ENCODE results near the gene AFF1. TPM values are rescaled to one million over a fixed set of nuclear protein-coding genes. Genes with fewer than 3 reads are reported as not detected.
"Not testable (repeated sequence)": the region's sequence is repeated elsewhere in the genome, so short reads cannot be mapped to it uniquely, and the experiment has no call there.

Gene AFF1
- total RNA-seq, 4 donors from 2014 or later, result 22.9 to 47.1 (median 34.0) TPM

- TF ChIP-seq CTCF (IDR thresholded peaks at IDR 0.05), result no peak
- TF ChIP-seq POLR2A (IDR thresholded peaks at IDR 0.05), result no peak
- H3K27ac ChIP-seq, result peak overlapping the region; percentile 20 to 70 (median 50)
- no peaks in the 10 kb centered on the region for H3K27me3 ChIP-seq
- intact Hi-C loops (cut with DNase I), result no loop called here
- no peaks in the 10 kb centered on the region for H3K36me3 ChIP-seq
- no peaks in the 10 kb centered on the region for H3K9me3 ChIP-seq
- H3K4me3 ChIP-seq, result no peak overlapping the region
- DNase-seq, result no peak
- WGBS, 2 donors, result 18 to 25% methylated on average over 5 of the region's 5 CpGs
- H3K4me1 ChIP-seq, result peaks cover 16 to 79% (median 22%) of the 10 kb centered on the region in 3 donors
These were observed 42.9 kb downstream of the AFF1 start for GRCh38 chr4:86977621-86978184.

GRCh38 chr4:86978709-86979108 is 43.9 kb downstream of the AFF1 start:
- Histone ChIP-seq H3K9me3 (no peaks in the 10 kb centered on the region), H3K4me3 (no peak overlapping the region), H3K27me3 (no peaks in the 10 kb centered on the region), H3K4me1 (peaks cover 11 to 69% (median 14%) of the 10 kb centered on the region in 3 donors), H3K36me3 (no peaks in the 10 kb centered on the region), H3K27ac (peak overlapping the region in 2 of 4 donors; percentile 38 to 70)
- 46 to 50% methylated on average over 2 of the region's 2 CpGs for WGBS, 2 donors
- intact Hi-C loops (cut with DNase I), result no loop called here
- no peak for TF ChIP-seq CTCF (IDR thresholded peaks at IDR 0.05)
- no peak for TF ChIP-seq POLR2A (IDR thresholded peaks at IDR 0.05)
- no peak for DNase-seq

DNA sequence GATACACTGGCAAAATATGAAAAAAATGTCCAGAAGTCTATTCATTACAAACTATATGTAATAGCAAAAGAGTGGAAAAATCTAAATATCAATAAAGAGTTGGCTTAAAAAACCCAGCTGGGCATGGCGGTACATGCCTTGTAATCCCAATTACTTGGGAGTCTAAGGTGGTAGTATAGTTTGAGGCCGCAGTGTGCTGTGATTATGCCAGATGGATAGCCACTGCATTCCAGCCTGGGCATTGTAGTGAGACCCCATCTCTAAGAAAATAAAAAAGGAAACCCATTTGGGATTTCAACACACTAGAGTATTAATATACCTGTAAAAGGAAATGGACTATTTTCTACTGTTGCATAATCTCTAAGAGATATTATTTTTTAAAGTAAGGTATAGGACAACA is 45.4 kb downstream of the AFF1 start:
- intact Hi-C loops (cut with DNase I), result no loop called here
- WGBS, 2 donors, result 77 to 82% methylated on average over 2 of the region's 2 CpGs
- no peak for DNase-seq
- Histone ChIP-seq H3K4me3 (no peak overlapping the region), H3K27me3 (no peaks in the 10 kb centered on the region), H3K4me1 (peaks cover 4 to 54% (median 7%) of the 10 kb centered on the region in 3 donors), H3K27ac (no peak overlapping the region), H3K9me3 (no peaks in the 10 kb centered on the region), H3K36me3 (no peaks in the 10 kb centered on the region)
- TF ChIP-seq POLR2A (IDR thresholded peaks at IDR 0.05) (no peak), CTCF (IDR thresholded peaks at IDR 0.05) (no peak)

DNA sequence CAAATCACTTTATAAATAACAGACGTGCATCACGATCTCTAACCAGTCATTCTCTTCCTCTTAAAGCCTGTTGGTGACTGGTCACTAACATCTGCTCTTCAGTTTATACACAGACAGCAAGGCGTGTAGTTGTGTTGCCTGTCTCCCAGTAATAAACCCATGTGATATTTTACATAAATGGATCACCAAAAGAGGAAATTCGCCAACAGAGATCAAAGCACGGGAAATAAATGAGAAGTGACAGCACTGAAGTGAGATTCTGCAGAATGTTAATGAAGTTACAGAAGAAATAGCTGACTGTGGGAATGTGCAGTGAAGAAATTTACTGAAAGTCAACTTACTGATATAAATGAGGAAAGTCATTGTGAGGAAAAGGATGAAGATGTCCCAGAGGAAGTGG is 47.0 kb downstream of the AFF1 start:
- DNase-seq, result no peak
- H3K27me3 ChIP-seq, result no peaks in the 10 kb centered on the region
- H3K4me1 ChIP-seq, result peaks cover 0 to 38% (median 7%) of the 10 kb centered on the region in 3 donors
- peak overlapping the region in 1 of 4 donors; percentile 29 for H3K27ac ChIP-seq
- intact Hi-C loops (cut with DNase I), result no loop called here
- H3K4me3 ChIP-seq, result no peak overlapping the region
- no peaks in the 10 kb centered on the region for H3K36me3 ChIP-seq
- no peaks in the 10 kb centered on the region for H3K9me3 ChIP-seq
- TF ChIP-seq CTCF (IDR thresholded peaks at IDR 0.05) (no peak), POLR2A (IDR thresholded peaks at IDR 0.05) (no peak)
- WGBS, 2 donors, result 58 to 62% methylated on average over 5 of the region's 5 CpGs

GRCh38 chr4:86985852-86986251 is 51.0 kb downstream of the AFF1 start:
- H3K36me3 ChIP-seq, result peaks cover 0 to 16% (median 0%) of the 10 kb centered on the region in 3 donors
- H3K4me1 ChIP-seq; DNase-seq; H3K4me3 ChIP-seq; H3K27ac ChIP-seq; H3K9me3 ChIP-seq; intact Hi-C loops (cut with DNase I); H3K27me3 ChIP-seq: not testable (repeated sequence)
- 97% methylated on average over 5 of the region's 5 CpGs for WGBS, 2 donors

GRCh38 chr4:86989658-86990057 is 54.8 kb downstream of the AFF1 start:
- H3K4me3 ChIP-seq; H3K27me3 ChIP-seq; DNase-seq; intact Hi-C loops (cut with DNase I); H3K27ac ChIP-seq; H3K9me3 ChIP-seq: not testable (repeated sequence)
- peaks cover 0 to 16% (median 0%) of the 10 kb centered on the region in 3 donors for H3K36me3 ChIP-seq
- H3K4me1 ChIP-seq, result peaks cover 0 to 13% (median 6%) of the 10 kb centered on the region in 3 donors
- WGBS, 2 donors, result 100% methylated on average over 3 of the region's 3 CpGs

Data from esophagus squamous epithelium (tissue), 5 donors.